Stimulated activated CD4-positive, alpha-beta T cell treated with anti-CD3 and anti-CD28 coated beads, TNF-alpha, amount 100 ng/mL, for 1 hour (primary cell): ENCODE measurements around the gene FRAS1.

Source experiments
- DNase-seq, 3 donors: peaks; one replicate each; pipeline ENCODE4 v3.0.0-alpha.2; 2020; ENCODE audit warnings: low read depth in 3 of 3, low spot score in 1 of 3

FRAS1 gene

GRCh38 chr4:78360466-78360865 is 303.3 kb downstream of the FRAS1 start:
- no peak for DNase-seq

DNA sequence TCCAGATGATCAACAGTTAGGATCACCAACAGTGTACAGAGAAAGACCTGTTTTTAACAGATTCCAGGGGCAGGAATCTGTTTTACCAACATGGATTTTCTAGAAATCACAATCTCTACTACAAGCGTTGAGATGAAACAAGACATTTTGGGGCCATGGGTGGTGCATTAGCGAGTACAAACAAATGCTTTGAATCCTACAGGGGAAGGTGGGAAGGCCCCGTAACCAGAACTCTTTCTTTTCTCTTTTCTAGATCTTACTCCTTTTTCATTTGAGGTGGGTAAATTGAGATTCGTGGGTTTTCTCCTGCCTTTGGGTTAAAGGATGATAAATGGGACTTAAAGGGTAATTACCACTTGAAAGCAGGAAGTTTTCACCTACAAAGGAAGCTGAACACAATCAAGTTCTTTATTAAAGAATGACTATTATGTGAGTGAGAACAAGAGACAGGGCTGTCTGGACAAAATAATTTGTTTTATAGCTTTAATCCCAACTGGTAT is 304.5 kb downstream of the FRAS1 start:
- no peak for DNase-seq

- no peak for DNase-seq
Observed at GRCh38 chr4:78362310-78362709, 305.2 kb downstream of the FRAS1 start.

DNA sequence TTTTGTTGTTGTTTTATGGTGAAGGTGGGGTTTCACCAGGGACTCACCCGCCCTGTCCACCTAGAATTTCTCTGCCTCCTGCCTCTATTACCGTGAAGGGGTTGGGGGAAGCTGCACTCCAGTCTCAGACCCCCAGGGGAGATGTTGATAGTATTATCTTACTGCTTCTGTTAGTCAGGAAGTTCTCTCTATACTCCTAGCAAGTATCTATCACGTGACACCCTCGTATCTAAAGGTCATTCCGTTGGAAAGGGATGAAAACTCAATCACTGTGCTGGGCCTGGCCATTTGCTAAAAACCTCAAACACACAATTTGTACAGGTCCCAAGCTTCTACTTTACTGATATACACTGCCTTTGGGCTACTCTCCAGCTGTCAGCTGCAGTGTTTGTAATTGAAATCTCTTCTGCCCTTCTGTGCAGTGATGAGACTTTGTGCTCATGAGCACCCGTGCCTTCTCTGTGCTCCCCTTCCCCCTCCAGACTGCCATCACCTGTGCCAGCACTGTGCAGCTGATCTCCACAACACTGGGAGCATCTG is 306.0 kb downstream of the FRAS1 start:
- no peak for DNase-seq

DNA sequence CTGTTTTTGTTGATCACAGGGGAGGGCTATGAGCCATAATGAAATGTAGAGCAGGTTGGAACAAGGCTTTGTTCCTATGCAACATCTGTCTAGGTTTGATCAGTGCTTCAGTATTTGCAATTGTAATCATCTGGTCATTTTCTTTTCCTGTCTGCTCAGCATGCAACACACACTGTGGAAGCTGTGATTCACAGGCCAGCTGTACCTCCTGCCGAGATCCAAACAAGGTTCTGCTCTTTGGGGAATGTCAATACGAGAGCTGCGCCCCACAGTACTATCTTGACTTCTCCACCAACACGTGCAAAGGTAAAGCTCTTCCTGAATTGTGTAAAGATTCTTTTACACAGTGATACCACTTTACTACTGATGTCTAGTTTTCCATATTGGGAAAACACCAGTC is 312.6 kb downstream of the FRAS1 start:
- DNase-seq = no peak

- DNase-seq = no peak
Observed at GRCh38 chr4:78370631-78371372, 313.7 kb downstream of the FRAS1 start.

DNA sequence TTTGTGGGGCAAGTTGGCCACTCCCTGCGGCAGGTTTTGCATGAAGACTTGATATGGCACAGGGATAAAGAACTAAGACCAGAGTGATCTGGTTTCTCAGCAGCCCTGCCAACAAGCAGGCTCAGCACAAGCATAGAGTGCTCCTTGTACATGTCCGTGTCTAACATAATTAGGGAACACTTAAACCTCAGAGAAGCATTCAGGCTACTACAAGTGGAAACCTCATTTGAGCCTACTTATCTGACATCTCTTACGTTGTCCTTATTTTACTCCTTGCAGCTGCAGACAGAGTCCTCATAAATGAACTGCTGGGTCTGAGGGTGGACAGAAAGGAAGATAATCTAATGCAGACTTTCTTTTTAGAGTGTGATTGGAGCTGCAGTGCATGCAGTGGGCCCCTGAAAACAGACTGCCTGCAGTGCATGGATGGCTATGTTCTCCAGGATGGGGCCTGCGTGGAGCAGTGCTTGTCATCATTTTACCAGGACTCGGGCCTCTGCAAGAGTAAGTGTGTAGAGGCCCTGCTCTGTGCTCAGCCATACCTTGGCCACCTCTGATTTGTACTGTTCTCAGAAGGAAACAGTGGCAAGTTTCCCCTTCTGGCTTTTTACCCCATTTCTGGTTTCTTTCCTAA is 315.3 kb downstream of the FRAS1 start:
- no peak for DNase-seq

DNA sequence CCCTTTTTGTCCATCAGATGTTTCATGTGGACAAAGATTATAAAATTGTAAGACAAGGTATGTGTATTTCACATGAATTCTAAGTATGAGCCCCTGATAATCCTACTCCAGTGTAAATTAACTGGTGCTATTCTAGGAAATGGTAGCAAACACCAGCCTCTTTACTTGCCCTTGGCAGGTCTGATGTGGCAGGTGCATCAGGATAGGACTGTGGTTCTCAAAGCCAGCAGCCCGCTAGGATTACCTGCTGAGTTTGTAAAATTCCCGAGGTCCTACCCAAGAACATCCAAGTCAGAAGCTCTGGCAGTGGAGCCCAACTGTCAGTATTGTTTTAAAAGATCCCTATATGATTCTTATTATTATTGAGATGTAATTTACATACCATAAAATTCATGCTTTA is 320.4 kb downstream of the FRAS1 start:
- DNase-seq = no peak

GRCh38 chr4:78379040-78379439 is 321.9 kb downstream of the FRAS1 start:
- DNase-seq = no peak

- DNase-seq = no peak
Observed at GRCh38 chr4:78379991-78380729, 323.0 kb downstream of the FRAS1 start.

DNA sequence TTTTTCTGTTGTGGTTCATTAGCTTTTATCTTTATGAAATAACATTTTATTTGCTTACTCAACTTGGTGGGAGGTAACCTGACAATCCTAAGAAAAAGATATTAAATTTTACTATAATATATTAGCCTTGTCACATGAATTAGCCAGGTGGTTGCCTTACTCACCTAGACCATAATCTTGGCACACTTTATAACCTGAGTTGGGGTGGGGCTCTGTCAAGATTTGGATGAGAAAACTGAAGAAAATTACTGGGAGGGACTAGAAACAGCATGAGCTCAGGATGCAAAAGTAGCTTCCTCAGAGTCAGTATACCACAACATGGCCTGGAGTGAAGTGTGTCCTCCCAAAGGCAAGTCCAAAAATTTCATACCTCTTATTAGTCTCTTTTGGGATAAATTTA is 329.6 kb downstream of the FRAS1 start:
- DNase-seq = no peak

DNA sequence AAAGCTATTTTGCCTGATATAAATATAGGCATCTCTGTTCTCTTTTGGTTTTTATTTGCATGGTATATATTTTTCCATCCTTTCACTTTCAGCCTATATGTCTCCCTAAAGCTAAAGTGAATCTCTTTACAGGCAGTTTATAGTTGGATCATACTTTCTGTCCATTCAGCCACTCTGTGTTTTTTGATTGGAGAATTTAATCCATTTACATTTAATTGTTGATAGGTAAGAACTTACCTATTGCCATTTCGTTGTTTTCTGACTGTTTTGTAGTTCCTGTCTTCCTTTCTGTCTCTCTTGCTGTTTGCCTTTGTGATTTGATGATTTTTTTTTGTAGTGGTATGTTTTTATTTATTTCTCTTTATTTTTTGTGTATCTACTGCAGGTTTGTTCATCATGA is 338.5 kb downstream of the FRAS1 start:
- DNase-seq = no peak

DNA sequence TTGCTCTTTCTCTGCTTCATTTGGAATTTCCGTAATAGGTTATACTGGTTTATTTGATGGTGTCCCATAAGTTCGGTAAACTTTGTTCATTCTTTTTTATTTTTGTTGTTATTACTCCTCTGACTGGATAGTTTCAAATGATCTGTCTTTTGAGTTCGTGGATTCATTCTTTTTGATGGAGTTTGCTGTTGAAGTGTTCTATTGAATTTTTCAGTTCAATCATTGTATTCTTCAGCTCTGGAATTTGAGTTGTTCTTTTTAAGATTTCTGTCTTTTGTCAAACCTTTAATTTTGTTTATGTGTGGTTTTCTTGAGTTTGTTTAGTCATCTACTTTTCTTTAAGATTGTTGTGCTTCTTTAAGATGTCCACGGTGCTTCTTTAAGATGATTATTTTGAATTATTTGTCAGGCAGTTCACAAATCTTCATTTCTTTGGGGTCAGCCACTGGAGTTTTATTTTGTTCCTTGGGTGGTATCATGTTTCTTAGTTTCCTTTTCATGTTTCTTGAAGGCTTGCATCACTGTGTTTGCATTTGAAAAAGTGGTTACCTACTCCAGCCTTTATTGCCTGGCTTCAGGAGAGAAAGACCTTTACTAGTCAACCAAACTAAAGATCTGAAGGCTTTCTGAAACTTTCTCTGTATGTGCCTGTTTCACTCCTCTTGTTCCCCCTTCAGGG is 339.6 kb downstream of the FRAS1 start:
- DNase-seq = no peak

- DNase-seq = no peak
Observed at GRCh38 chr4:78397292-78397630, 340.1 kb downstream of the FRAS1 start.

- DNase-seq = no peak
Observed at GRCh38 chr4:78409612-78410202, 352.6 kb downstream of the FRAS1 start.

- DNase-seq = no peak
Observed at GRCh38 chr4:78410225-78410624, 353.1 kb downstream of the FRAS1 start.

DNA sequence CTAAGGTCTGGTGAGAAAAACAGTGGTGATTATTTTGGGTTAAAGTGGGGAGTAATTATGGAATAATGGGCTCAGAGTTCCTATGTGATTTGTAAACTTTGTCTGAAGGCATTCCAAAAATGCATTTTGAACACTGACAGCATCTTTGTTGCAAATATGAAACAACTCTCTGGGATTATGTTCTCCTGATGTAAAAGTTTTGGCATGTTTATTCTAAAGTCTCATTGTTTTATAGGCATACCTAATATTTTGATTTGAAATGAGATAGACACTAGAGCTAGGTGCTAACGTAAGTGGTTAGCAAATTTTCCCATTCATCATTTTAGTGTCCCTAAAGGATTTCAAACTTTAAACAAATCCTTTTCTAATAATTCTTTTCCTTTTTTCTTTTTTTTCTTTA is 353.6 kb downstream of the FRAS1 start:
- no peak for DNase-seq

GRCh38 chr4:78414116-78414515 is 357.0 kb downstream of the FRAS1 start:
- DNase-seq = no peak

GRCh38 chr4:78417603-78418002 is 360.5 kb downstream of the FRAS1 start:
- DNase-seq = no peak

GRCh38 chr4:78418406-78418805 is 361.3 kb downstream of the FRAS1 start:
- no peak for DNase-seq

DNA sequence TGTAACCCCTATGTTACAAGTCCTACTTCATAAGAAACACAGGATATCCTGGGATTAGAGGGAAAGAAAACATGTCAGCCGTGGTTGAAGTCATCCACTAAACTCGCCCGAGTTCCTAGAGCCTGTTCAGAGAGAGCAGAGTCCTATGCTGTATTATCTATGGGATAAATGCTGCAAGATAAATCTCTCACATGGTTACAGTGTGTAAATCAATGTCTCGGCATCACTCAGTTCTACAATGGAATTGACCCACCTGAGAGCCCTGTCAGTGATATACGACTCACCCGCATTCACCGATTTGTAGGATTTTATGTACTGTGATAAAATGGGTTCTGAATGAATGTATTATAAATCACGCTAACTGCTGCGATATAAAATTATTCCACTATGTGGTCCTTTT is 366.7 kb downstream of the FRAS1 start:
- DNase-seq = no peak
